HepG2 (cell line): ENCODE measurements around the gene SLC39A3.

Experiments used
- CBX5 ChIP-seq: sonication (generic); formaldehyde crosslinking; IDR thresholded peaks from 2 replicates; pipeline ENCODE4 v1.4.0; 2020; ENCODE audit warnings: missing genetic modification reagents, borderline replicate concordance
- HDAC1 ChIP-seq: sonication (generic); formaldehyde crosslinking; IDR thresholded peaks from 2 replicates; pipeline ENCODE4 v1.5.1; 2020; ENCODE audit warnings: mild to moderate bottlenecking, missing genetic modification reagents
- IRF1 ChIP-seq: sonication (generic); formaldehyde crosslinking; IDR thresholded peaks from 2 replicates; pipeline ENCODE4 v1.4.0; 2020; ENCODE audit warnings: low read depth, mild to moderate bottlenecking, missing genetic modification reagents
- POLR2AphosphoS5 ChIP-seq: IDR thresholded peaks from 2 replicates; pipeline ENCODE4 v1.6.1; 2012; ENCODE audit warnings: low read depth, low read length
- ZBTB46 ChIP-seq: sonication (generic); formaldehyde crosslinking; IDR thresholded peaks from 2 replicates; pipeline ENCODE4 v1.4.0; 2020; ENCODE audit warnings: mild to moderate bottlenecking, missing genetic modification reagents, borderline replicate concordance

- TF ChIP-seq HDAC1 (CRISPR knock-in tag) = no peak
- TF ChIP-seq IRF1 = no peak
- no peak for TF ChIP-seq ZBTB46 (CRISPR knock-in tag)
- no peak for TF ChIP-seq CBX5
- no peak for TF ChIP-seq POLR2AphosphoS5
These were observed 39.4 kb upstream of the SLC39A3 start for GRCh38 chr19:2779121-2779740.
